GM23338 (cell line): ENCODE data around the gene CACNA2D3. TPM values are rescaled to one million over a fixed set of nuclear protein-coding genes. Genes with fewer than 3 reads are reported as not detected.

ENCODE experiments used
- ATAC-seq: fragments of 200-7000 bp; cut with Tn5 transposase; 3 replicates; pipeline ENCODE4 v1.9.1; 2020
- DNase-seq: peaks from one replicate; pipeline ENCODE4 v3.0.0-alpha.2; 2015; ENCODE audit warnings: low spot score
- H2AFZ ChIP-seq: fragments of 200-600 bp; sonication (generic); 2 replicates; pipeline ENCODE4 v1.8.0; 2016; ENCODE audit warnings: antibody characterized with exemption, mild to moderate bottlenecking, moderate library complexity
- H3F3A ChIP-seq: fragments of 200-600 bp; sonication (generic); replicated peaks from 2 replicates; pipeline ENCODE4 v1.8.0; 2017; ENCODE audit warnings: antibody characterized with exemption, mixed run types, low read depth
- H3K27ac ChIP-seq: fragments of 200-600 bp; sonication (generic); 2 replicates; pipeline ENCODE4 v1.6.1; 2016; ENCODE audit warnings: low read depth
- H3K27me3 ChIP-seq: fragments of 200-600 bp; sonication (generic); 2 replicates; pipeline ENCODE4 v1.8.0; 2016; ENCODE audit warnings: mild to moderate bottlenecking, mixed run types, moderate library complexity; ENCODE audit not compliant: insufficient read depth
- H3K36me3 ChIP-seq: fragments of 200-600 bp; sonication (generic); 2 replicates; pipeline ENCODE4 v1.8.0; 2016; ENCODE audit warnings: mild to moderate bottlenecking; ENCODE audit not compliant: insufficient read depth
- H3K4me1 ChIP-seq: fragments of 200-600 bp; sonication (generic); 2 replicates; pipeline ENCODE4 v1.8.0; 2016; ENCODE audit warnings: mild to moderate bottlenecking, moderate library complexity; ENCODE audit not compliant: insufficient read depth
- H3K4me2 ChIP-seq: fragments of 200-600 bp; sonication (generic); 2 replicates; pipeline ENCODE4 v1.7.1; 2017; ENCODE audit warnings: mixed run types
- H3K4me3 ChIP-seq: fragments of 200-600 bp; sonication (generic); 2 replicates; pipeline ENCODE4 v1.6.1; 2016; ENCODE audit warnings: mixed run types
- H3K79me2 ChIP-seq: fragments of 200-600 bp; sonication (generic); replicated peaks from 2 replicates; pipeline ENCODE4 v1.8.0; 2017; ENCODE audit warnings: mild to moderate bottlenecking; ENCODE audit not compliant: insufficient read depth
- H3K9me2 ChIP-seq: fragments of 200-600 bp; sonication (generic); 2 replicates; pipeline ENCODE4 v1.8.0; 2017; ENCODE audit not compliant: insufficient read depth
- H4K20me1 ChIP-seq: fragments of 200-600 bp; sonication (generic); replicated peaks from 2 replicates; pipeline ENCODE4 v1.8.0; 2017; ENCODE audit warnings: mild to moderate bottlenecking; ENCODE audit not compliant: insufficient read depth
- H3K27ac Mint-ChIP-seq: 2 replicates; pipeline ENCODE4 v1.8.0; 2020; ENCODE audit warnings: inconsistent platforms, mild to moderate bottlenecking, moderate library complexity, mixed read lengths
- H3K27me3 Mint-ChIP-seq: 3 replicates; pipeline ENCODE4 v1.8.0; 2022; ENCODE audit warnings: low read depth, mild to moderate bottlenecking, moderate library complexity, mixed read lengths, inconsistent platforms; ENCODE audit not compliant: insufficient read depth, poor library complexity
- H3K36me3 Mint-ChIP-seq: 3 replicates; pipeline ENCODE4 v1.8.0; 2021; ENCODE audit warnings: low read depth, mild to moderate bottlenecking, inconsistent platforms, moderate library complexity, mixed read lengths
- H3K4me1 Mint-ChIP-seq: 3 replicates; pipeline ENCODE4 v1.8.0; 2020; ENCODE audit warnings: mild to moderate bottlenecking, inconsistent platforms, mixed read lengths
- H3K4me3 Mint-ChIP-seq: 3 replicates; pipeline ENCODE4 v1.8.0; 2021; ENCODE audit warnings: moderate library complexity, mild to moderate bottlenecking, inconsistent platforms, mixed read lengths
- H3K9me3 Mint-ChIP-seq: 3 replicates; pipeline ENCODE4 v1.8.0; 2020; ENCODE audit warnings: moderate library complexity, mild to moderate bottlenecking, inconsistent platforms, mixed read lengths
- CTCF ChIP-seq, 2 experiments: fragments of 200-600 bp in 1 of 2; sonication (generic) in 1 of 2; conservative IDR thresholded peaks; 2 replicates each; pipeline versions ENCODE4 v1.5.1 to v1.6.1; 2016 to 2017; ENCODE audit warnings: antibody characterized with exemption in 2 of 2, low read depth in 2 of 2, mild to moderate bottlenecking in 2 of 2, moderate library complexity in 1 of 2
- ZNF114 ChIP-seq: fragments of 250-450 bp; sonication (Bioruptor Pico); IDR thresholded peaks from 2 replicates; pipeline ENCODE4 v1.5.0; 2020; ENCODE audit warnings: mild to moderate bottlenecking, moderate library complexity
- ZNF462 ChIP-seq: fragments of 250-450 bp; sonication (Bioruptor Pico); IDR thresholded peaks from 2 replicates; pipeline ENCODE4 v1.5.0; 2020; ENCODE audit warnings: mild to moderate bottlenecking, moderate library complexity
- polyA plus RNA-seq: library from polyadenylated mRNA; unstranded; fragments of >200 nt; fragmentation: Nextera tagmentation; extraction: Ambion mirVana; gene quantifications from 2 replicates; pipeline ENCODE4 v1.2.1, GENCODE V29; 2016
- total RNA-seq: library from RNA; depleted of rRNA; stranded (reverse); fragments of >200 nt; shearing (Covaris generic); gene quantifications from 2 replicates; pipeline ENCODE4 v1.2.3, GENCODE V29; 2014
- TF ChIP-seq, protein P1 (sequence below): IDR thresholded peaks from 2 replicates; pipeline ENCODE4 v1.6.1; 2016; ENCODE audit warnings: antibody characterized with exemption

CACNA2D3 gene
- total and polyA plus RNA-seq, 2 experiments from 2014 or later, result 2.2 to 2.3 TPM

- Mint-ChIP-seq H3K9me3 (no peaks in the 10 kb centered on the region), H3K36me3 (no peaks in the 10 kb centered on the region), H3K27ac (peak overlapping the region; percentile 96), H3K4me1 (peaks cover 15% of the 10 kb centered on the region), H3K27me3 (peaks cover 2% of the 10 kb centered on the region), H3K4me3 (no peak overlapping the region; the same call in 2 of the 3 replicates)
- no peaks in the 10 kb centered on the region for H3K79me2 ChIP-seq
- H3K36me3 ChIP-seq, result no peaks in the 10 kb centered on the region
- H4K20me1 ChIP-seq, result no peaks in the 10 kb centered on the region
- peaks cover 2% of the 10 kb centered on the region; the same call in 1 of the 2 replicates for H3K9me2 ChIP-seq
- TF ChIP-seq ZNF114 (no peak), CTCF (conservative IDR thresholded peaks at IDR 0.05; ENCODE audit: low read depth in 2 of 2) (peak; percentile 41 to 55), ZNF462 (peak; percentile 82)
- TF ChIP-seq, protein P1, sequence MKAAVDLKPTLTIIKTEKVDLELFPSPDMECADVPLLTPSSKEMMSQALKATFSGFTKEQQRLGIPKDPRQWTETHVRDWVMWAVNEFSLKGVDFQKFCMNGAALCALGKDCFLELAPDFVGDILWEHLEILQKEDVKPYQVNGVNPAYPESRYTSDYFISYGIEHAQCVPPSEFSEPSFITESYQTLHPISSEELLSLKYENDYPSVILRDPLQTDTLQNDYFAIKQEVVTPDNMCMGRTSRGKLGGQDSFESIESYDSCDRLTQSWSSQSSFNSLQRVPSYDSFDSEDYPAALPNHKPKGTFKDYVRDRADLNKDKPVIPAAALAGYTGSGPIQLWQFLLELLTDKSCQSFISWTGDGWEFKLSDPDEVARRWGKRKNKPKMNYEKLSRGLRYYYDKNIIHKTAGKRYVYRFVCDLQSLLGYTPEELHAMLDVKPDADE, result no peak
- no peak overlapping the region for H2AFZ ChIP-seq
- no peak overlapping the region for H3K4me3 ChIP-seq
- H3K4me1 ChIP-seq, result peaks cover 12% of the 10 kb centered on the region
- no peaks in the 10 kb centered on the region for H3K27me3 ChIP-seq
- peak overlapping the region; percentile 20 for H3K4me2 ChIP-seq
- no peak overlapping the region for H3K27ac ChIP-seq
- ATAC-seq (peak; percentile 94), DNase-seq (peak; percentile 92)
- no peaks in the 10 kb centered on the region for H3F3A ChIP-seq
These were observed 876.8 kb downstream of the CACNA2D3 start for GRCh38 chr3:54999159-54999558.
